Fibroblast of pulmonary artery (primary cell): ENCODE results near the gene GMDS.

Experiments used
- DNase-seq: peaks from one replicate; pipeline ENCODE4 v3.0.0-alpha.2; 2010; ENCODE audit warnings: low read depth
- H3K4me3 ChIP-seq: replicated peaks from 2 replicates; pipeline ENCODE4 v1.5.1; 2011; ENCODE audit warnings: low read depth, mild to moderate bottlenecking, control low read depth, low read length, moderate library complexity
- TF ChIP-seq, protein P1 (sequence below): IDR thresholded peaks from 2 replicates; pipeline ENCODE4 v1.5.1; 2011; ENCODE audit warnings: mild to moderate bottlenecking, control low read depth, low read length, inconsistent platforms; ENCODE audit errors: missing control alignments

GMDS gene

DNA sequence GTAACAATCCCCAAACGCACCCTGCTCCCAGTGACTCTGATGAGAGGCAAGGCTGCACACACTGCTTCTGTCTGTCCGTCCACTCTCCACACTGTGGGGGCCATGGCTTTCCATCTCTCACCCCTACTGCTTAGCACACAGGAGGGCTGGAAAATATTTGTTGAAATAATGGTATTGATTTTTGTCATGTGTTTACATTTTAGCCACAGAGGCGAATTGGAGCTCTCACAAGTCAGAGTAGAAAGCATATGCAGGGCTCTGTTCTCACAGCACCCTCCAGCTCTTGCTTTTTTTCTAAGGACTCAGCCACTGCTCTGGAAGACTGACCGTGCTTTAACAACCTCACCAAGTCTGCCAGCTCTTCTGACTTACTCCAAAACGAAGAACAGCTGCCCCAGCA lies 273.8 kb downstream of the GMDS start:
- TF ChIP-seq, protein P1, sequence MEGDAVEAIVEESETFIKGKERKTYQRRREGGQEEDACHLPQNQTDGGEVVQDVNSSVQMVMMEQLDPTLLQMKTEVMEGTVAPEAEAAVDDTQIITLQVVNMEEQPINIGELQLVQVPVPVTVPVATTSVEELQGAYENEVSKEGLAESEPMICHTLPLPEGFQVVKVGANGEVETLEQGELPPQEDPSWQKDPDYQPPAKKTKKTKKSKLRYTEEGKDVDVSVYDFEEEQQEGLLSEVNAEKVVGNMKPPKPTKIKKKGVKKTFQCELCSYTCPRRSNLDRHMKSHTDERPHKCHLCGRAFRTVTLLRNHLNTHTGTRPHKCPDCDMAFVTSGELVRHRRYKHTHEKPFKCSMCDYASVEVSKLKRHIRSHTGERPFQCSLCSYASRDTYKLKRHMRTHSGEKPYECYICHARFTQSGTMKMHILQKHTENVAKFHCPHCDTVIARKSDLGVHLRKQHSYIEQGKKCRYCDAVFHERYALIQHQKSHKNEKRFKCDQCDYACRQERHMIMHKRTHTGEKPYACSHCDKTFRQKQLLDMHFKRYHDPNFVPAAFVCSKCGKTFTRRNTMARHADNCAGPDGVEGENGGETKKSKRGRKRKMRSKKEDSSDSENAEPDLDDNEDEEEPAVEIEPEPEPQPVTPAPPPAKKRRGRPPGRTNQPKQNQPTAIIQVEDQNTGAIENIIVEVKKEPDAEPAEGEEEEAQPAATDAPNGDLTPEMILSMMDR = no peak
- H3K4me3 ChIP-seq = no peak overlapping the region
- no peak for DNase-seq

DNA sequence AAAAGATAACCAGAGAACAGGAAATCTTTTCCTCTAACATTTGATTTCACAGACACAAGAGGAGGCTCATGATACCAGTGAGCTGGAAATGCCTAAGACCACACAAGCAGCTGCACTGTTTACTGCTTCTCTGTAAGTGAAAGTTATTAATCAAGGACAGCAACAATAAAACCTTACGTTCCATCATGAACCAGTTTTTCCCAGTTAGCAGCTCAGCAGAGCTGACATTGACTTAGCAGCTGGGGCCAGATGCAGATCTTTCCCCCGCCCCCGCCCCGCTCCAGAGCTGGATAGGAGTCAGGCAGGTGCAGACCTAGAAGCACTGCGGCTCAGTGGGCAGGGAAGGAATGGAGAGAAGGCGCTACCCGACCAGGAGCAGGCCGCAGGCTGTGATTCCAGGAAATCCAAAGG lies 275.2 kb downstream of the GMDS start:
- H3K4me3 ChIP-seq = no peak overlapping the region
- DNase-seq = no peak
- TF ChIP-seq, protein P1 = no peak

DNA sequence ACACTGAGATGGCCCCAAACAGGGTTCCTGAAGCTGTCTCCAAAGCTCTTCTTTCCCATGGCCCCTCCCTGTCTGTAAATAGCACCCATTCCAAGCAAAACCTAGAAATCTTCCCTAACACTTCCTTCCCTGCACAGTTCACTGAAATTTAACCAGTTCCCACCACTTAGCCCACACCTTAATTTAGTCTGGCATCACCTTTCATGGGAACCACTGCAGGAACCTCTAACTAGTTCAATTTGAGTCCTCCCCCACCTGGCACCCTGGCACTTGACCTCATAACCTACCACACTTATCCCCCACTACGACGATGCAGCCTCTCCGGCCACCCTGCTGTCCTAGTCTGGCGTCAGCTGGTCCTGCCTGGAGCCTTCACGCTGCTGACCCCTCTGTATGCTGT lies 278.7 kb downstream of the GMDS start:
- H3K4me3 ChIP-seq = no peak overlapping the region
- TF ChIP-seq, protein P1 = no peak

DNA sequence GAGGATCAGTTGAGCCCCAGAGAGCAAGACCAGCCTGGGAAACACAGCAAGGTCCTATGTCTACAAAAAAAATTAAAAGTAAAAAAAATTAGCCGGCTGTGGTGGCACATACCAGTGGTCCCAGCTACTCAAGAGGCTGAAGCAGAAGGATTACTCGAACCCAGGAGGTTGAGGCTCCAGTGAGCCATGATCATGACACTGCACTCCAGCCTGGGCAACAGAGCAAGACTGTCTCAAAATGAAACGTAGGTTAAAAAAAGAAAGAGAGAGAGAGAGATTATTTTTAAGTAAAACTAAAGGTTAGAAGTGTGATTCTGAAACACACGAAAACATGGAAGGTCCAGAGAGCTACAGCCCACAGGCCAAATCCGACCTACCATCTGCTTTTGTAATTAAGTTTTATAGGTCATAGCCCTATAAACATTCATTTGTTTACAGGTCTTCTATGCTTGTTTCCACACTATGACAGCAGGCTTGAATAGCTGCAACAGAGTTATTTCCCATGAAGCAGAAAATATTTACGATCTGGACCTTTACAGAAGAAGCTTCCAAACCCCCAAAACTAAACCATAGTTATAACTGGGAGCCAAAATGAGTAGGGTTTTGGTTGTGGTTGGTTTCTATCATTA lies 279.7 kb downstream of the GMDS start:
- TF ChIP-seq, protein P1 = no peak
- no peak for DNase-seq
- H3K4me3 ChIP-seq = no peak overlapping the region

More for the DNA sequence above, 278.7 kb downstream of the GMDS start:
- no peak for DNase-seq

DNA sequence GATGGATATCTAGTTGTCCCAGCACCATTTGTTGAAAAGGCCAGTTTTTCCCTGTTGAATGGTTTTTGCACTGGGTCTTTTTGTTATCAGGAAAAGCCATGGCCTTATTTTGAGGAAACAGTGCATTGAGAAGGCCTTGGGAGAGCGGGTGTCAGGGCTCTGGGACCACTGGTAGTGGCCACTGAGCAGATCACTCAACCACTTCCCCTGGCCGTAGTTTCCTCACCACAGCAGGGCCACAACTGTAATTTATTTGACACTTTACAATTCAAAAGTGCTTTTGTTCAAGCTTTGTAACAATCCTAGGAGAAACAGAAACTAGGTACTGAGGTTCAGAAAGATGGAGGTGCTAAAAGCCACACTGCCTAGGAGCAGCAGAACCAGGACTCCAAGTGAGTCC lies 281.8 kb downstream of the GMDS start:
- no peak overlapping the region for H3K4me3 ChIP-seq
- no peak for DNase-seq
- TF ChIP-seq, protein P1 = no peak

DNA sequence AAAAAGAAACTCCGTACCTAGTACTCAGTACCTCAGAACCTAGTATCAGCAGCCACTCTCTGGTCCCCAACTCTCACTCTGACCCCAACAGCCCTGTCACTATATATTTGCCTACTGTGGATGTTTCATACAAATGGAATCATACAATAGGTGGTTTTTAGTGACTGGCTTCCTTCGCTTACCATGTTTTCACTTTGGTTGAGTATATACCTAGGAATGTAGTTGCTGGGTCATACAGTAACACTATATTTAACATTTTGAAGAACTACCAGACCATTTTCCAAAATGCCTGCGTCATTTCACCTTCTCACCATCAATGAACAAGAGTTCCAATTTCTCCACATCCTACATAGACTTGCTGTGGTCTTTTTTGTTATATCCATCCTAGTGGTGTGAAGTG lies 283.2 kb downstream of the GMDS start:
- TF ChIP-seq, protein P1 = no peak
- no peak for DNase-seq

DNA sequence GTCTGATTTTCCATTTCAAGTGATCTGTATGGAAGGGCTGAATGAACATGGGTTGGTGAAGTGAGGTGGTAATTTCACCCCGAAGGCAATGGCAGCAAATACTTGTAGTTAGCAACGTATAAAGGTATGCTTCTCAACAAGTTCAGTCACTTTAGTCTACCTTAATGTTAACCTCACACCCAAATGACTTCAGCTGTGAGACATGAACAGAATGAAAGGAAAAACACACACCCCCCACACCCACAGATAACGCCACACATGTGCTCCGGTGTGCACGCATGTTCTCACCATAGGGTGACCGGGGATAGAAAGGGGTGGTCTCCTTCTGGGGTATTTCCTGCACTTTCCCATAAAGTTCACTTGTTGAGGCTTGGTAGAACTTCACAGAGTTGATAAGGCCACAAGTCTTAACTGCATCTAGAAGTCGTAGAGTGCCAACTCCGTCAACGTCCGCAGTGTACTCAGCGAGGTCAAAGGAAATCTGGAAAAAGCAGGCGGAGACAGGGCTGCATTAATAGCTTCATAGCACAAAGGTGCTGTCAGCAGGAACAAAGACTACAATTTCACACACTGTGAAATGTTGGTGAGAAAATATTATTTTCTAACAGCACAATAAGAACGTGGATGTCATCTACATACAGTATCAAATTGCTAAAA lies 284.8 kb downstream of the GMDS start:
- no peak overlapping the region for H3K4me3 ChIP-seq
- no peak for DNase-seq
- TF ChIP-seq, protein P1 = no peak

More for the DNA sequence above, 283.2 kb downstream of the GMDS start:
- no peak overlapping the region for H3K4me3 ChIP-seq
